Left renal pelvis (tissue), 4 donors: ENCODE data around the gene ZSCAN5A. TPM values are rescaled to one million over a fixed set of nuclear protein-coding genes. Genes with fewer than 3 reads are reported as not detected.
A peak's percentile ranks its signal among the peaks of the same experiment; 100 is the strongest.
"Not testable (repeated sequence)": the region's sequence is repeated elsewhere in the genome, so short reads cannot be mapped to it uniquely, and the experiment has no call there.

Source experiments
- DNase-seq, 4 donors: peaks; one replicate each; pipeline ENCODE4 v3.0.0-alpha.2; 2013; ENCODE audit warnings: low read depth in 4 of 4, low spot score in 3 of 4
- polyA plus RNA-seq, 4 donors: library from polyadenylated mRNA; unstranded; fragments of 120-200 nt; gene quantifications; one replicate each; pipeline ENCODE4 v1.2.1, GENCODE V29; 2013; ENCODE audit not compliant: insufficient read length in 4 of 4

The ZSCAN5A gene
- polyA plus RNA-seq, 4 donors: 12.3 to 16.7 (median 13.5) TPM

- peak; percentile 97 to 99 (median 98) for DNase-seq
Observed at GRCh38 chr19:56315077-56315828, 614 bp upstream of the ZSCAN5A start.

DNA sequence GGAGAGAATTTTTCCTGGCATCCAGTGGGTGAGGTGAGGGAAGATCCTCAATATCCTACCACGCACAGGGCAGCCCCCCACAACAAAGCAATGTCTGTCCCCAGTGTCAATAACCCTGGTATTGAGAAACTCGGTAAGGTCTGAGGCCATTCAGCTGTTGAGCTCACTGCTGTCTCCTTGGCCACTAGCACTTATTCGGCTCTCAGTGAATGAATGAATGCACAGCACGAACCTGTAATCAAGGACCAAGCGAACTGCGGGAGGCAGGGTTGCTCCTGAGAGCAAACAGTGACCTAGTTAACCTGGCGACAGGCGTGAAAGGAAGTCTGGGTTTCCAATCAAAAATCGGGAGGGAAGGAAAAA is 640 bp downstream of the ZSCAN5A start:
- peak in 1 of 4 donors; percentile 36 for DNase-seq

DNA sequence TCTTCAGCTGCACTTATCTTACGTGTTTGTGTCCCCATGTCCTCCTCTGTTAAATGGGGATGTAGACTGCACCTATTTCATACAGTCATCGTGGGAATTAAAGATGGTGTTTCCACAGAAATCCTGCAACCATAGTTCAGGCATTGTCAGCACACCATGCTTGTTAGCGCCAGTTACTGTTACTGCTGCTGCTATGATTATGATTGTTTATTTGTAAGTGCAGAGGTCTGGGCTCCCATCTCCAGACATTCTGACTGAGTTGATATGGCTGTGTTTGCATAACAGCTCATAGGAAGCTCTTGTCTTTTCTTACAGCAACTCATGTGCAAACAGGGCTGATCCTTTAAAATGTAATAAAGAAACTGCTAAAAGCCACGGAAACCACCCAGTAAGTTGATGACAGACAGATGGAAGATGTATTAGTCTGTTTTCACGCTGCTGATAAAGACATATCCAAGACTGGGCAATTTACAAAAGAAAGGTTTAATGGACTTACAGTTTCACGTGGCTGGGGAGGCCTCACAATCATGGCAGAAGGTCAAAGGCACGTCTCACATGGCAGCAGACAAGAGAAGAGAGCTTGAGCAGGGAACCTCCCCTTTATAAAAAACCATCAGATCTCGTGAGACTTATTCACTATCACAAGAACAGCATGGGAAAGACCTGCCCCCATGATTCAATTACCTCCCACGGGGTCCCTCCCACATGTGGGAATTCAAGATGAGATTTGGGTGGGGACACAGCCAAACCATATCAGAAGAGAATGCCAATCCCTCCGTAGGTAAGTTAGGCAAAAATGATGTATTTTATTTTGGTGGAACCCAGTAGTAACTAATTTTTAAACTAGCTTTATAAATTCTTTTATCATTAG is 1.6 kb downstream of the ZSCAN5A start:
- DNase-seq: no peak

DNA sequence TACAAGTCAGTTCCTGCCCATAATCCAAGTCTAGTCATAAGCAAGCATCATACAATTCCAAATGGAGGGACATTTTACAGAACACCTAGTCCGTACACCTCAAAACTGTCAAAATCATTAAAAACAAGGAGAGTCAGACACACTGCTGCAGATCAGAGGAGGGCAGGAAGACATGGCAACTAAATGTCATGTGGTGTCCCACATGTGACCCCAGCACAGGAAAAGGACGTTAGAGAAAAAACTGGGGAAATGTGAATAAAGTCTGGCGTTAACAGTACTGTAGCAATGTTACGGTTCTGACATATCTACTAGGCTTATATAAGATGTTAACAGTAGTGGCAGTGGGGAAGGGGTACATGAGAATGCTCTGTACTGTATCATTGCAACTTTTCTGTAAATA is 2.3 kb downstream of the ZSCAN5A start:
- DNase-seq: no peak

DNA sequence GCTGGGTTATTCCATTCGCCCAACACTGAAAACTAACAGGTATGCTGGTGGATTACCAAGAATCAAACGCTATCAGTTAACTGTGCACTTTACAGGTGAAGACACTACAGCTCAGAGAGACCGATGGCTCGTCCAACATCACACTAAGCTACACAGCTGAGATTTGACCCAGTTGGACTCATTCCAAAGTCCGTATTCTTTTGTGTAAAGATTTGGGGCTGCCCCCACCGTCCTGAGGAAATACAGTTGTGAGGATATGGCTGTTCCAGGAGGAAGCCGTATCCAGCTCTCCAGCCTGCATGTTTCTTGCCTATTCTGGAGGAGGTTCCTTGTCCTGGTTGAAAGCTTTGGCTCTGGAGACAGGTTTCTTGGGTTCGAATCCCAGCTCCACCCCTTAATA is 4.2 kb downstream of the ZSCAN5A start:
- DNase-seq: no peak

GRCh38 chr19:56309511-56310185 is 5.0 kb downstream of the ZSCAN5A start:
- no peak for DNase-seq

DNA sequence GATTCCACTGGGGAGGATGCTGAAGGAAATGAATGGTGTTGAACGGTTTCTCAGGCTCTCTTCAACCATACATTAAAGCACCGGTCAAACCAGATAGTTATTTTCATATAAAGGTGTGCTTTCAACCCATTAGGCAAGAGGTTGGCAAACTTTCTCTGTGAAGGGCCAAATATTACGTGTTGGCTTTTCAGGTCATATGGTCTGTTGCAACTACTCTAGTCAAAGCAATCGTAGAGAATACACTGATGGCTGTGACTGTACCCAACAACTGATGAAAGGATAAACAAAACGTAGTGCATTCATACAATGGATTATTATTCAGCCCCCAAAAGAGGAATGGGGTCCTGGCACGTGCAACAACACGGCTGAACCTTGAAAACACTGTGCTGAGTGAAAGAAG is 5.8 kb downstream of the ZSCAN5A start:
- no peak for DNase-seq

DNA sequence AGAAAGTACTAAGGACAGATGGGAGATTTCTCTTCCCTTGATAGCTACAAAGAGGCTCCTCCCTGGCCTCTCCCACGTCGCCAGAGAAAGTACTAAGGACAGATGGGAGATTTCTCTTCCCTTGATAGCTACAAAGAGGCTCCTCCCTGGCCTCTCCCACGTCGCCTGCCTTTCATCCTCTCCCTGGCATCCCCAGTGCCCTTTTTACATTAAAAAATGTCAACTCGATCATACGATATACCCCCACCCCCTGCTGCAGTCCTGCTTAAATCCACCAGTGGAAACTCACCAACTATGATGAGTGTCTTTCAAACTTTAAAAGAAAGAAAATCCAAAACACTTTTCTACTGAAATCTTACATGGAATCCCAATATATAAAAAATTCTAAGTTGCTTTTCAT is 7.6 kb downstream of the ZSCAN5A start:
- not testable (repeated sequence) for DNase-seq

DNA sequence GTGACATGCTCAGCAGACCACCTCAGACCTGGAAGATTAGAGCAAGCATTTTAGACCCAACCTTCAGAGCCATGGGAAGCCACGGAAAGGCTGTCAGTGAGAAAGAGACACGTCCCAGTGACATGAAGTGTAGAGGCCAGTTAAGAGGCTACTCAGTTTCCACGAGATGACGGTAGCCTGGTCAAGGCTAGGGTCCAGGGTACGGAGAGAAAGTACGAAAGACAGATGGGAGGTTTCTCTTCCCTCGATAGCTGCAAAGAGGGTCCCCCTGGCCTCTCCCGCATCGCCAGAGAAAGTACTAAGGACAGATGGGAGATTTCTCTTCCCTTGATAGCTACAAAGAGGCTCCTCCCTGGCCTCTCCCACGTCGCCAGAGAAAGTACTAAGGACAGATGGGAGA is 8.6 kb downstream of the ZSCAN5A start:
- no peak for DNase-seq

DNA sequence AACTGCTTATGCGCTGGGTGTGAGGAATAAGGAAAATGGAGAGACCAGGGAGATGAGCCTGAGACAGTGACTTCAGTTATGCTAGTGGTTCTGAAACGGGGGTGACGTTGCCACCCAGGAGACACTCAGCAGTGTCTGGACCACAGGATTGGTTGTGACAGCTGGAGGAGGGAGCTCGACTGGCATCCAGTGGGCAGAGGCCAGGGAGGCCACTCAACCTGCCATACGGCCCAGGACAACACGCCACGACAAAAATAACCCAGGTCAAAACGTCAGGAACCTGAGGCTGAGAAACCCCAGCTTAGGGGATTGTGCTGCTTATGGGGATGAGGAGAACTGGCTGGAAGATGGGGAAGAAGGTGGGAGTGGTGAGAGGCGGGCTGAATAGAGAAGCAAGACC is 10.4 kb downstream of the ZSCAN5A start:
- no peak for DNase-seq

DNA sequence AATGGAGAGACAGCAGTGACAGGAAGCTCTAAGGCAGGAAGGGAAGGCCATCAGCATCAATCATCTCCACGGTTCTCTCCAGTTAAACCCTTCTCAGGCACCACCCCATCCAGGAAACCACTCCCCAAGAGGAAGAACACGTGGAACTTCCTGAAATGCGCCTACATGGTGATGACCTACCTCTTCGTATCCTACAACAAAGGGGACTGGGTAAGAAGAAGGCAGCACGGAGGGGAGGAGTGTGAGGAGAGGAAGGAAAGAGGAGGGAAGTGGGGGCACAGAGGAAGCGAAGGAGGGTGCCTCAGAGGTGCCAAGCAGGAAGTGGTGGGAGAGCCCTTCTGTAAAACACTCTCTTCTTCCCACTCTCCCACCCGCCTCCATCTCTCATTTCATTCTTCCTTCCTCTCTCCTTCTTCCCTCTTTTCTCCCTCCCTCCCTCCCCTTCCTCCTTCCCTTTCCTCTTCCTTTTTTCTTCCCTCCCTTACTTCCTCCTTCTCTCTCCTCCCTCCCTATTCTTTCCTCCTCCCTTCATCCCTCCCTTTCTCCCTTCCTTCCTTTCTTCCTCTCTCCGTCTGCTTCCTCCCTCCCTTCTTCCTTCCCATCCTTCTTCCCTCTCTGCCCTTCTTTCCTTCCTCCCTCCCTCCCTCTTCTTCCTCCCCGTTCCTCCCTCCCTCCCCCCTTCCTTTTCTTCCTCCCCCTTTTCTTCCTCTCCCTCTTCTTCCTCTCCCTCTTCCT is 12.6 kb downstream of the ZSCAN5A start:
- DNase-seq: no peak

- DNase-seq: no peak
Observed at GRCh38 chr19:56301155-56301554, 13.5 kb downstream of the ZSCAN5A start.

DNA sequence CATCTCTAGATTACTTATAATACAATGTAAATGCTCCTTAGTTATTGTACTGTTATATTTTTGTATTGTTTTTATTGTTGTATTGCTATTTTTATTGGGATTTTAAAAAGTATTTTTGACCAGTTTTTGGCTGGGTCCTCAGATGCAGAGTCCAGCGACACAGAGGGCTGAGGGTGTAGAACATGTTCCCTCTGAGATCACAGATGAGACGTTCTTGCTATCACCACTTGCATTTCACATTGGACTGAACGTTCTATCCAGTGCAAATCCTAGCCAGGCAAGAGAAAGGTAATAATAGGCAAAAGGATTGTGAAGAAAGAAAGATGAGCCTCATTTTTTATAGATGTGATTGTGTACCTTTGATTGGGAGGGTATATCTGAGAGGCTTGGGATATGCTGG is 15.0 kb downstream of the ZSCAN5A start:
- no peak for DNase-seq

- DNase-seq: no peak
Observed at GRCh38 chr19:56297010-56297409, 17.6 kb downstream of the ZSCAN5A start.

GRCh38 chr19:56295531-56296455 is 18.8 kb downstream of the ZSCAN5A start:
- DNase-seq: no peak

GRCh38 chr19:56294549-56294948 is 20.1 kb downstream of the ZSCAN5A start:
- no peak for DNase-seq

GRCh38 chr19:56291867-56292266 is 22.8 kb downstream of the ZSCAN5A start:
- no peak for DNase-seq

DNA sequence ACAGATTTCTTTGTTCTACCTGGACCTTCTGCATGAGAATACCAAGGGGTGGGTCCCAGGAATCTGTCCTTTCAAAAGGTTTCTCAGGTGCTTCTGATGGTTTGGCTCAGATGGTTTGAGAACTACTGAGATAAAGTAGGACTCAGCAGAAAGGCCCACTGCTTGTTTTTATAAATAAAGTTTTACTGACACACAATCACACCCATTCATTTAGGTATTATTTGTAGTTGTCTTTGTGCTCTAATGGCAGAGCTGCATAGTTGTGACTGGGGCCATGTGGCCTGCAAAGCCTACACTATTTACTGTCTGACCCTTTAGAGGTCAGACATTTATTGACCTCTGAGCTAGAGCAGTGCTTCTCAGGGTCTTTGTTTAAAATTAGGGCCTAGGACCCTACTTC is 24.5 kb downstream of the ZSCAN5A start:
- DNase-seq: no peak

GRCh38 chr19:56284746-56285145 is 29.9 kb downstream of the ZSCAN5A start:
- DNase-seq: no peak

GRCh38 chr19:56282809-56283208 is 31.8 kb downstream of the ZSCAN5A start:
- DNase-seq: no peak
